Fibroblast of skin of left biceps (primary cell): ENCODE data around the gene TEX51.

ENCODE experiments used
- DNase-seq, 2 experiments: peaks; one replicate each; pipeline ENCODE4 v3.0.0-alpha.2; 2013; ENCODE audit warnings: low read depth in 2 of 2

TEX51 gene

GRCh38 chr2:126914811-126915500 is 16.3 kb downstream of the TEX51 start:
- no peak for DNase-seq

GRCh38 chr2:126915903-126916302 is 17.2 kb downstream of the TEX51 start:
- no peak for DNase-seq

GRCh38 chr2:126916744-126917143 is 18.1 kb downstream of the TEX51 start:
- DNase-seq, result no peak

- no peak for DNase-seq
Observed at GRCh38 chr2:126921066-126921465, 22.4 kb downstream of the TEX51 start.

- DNase-seq, result no peak
Observed at GRCh38 chr2:126930970-126931590, 32.4 kb downstream of the TEX51 start.

- DNase-seq, result no peak
Observed at GRCh38 chr2:126932529-126932928, 33.8 kb downstream of the TEX51 start.

- no peak for DNase-seq
Observed at GRCh38 chr2:126932966-126933710, 34.4 kb downstream of the TEX51 start.

GRCh38 chr2:126933711-126934091 is 35.0 kb downstream of the TEX51 start:
- no peak for DNase-seq

GRCh38 chr2:126934809-126935208 is 36.1 kb downstream of the TEX51 start:
- no peak for DNase-seq

GRCh38 chr2:126935774-126936173 is 37.1 kb downstream of the TEX51 start:
- no peak for DNase-seq

- no peak for DNase-seq
Observed at GRCh38 chr2:126936219-126936723, 37.6 kb downstream of the TEX51 start.

GRCh38 chr2:126940331-126940730 is 41.6 kb downstream of the TEX51 start:
- no peak for DNase-seq

- DNase-seq, result no peak
Observed at GRCh38 chr2:126942427-126943203, 43.9 kb downstream of the TEX51 start.

GRCh38 chr2:126943612-126944348 is 45.1 kb downstream of the TEX51 start:
- DNase-seq, result no peak

GRCh38 chr2:126945118-126945517 is 46.4 kb downstream of the TEX51 start:
- no peak for DNase-seq

- no peak for DNase-seq
Observed at GRCh38 chr2:126946318-126947102, 47.8 kb downstream of the TEX51 start.

GRCh38 chr2:126947103-126947429 is 48.4 kb downstream of the TEX51 start:
- DNase-seq, result no peak

GRCh38 chr2:126949775-126950174 is 51.1 kb downstream of the TEX51 start:
- DNase-seq, result no peak

GRCh38 chr2:126950504-126950903 is 51.8 kb downstream of the TEX51 start:
- no peak for DNase-seq
